Ishikawa (cell line): ENCODE data around the gene PTPN21.

Experiments used
- CEBPB ChIP-seq: IDR thresholded peaks from 2 replicates; pipeline ENCODE4 v1.6.1; 2012
- CREB1 ChIP-seq: IDR thresholded peaks from 2 replicates; pipeline ENCODE4 v1.6.1; 2012; ENCODE audit warnings: low read depth
- EGR1 ChIP-seq: IDR thresholded peaks from 2 replicates; pipeline ENCODE4 v1.6.1; 2012
- EP300 ChIP-seq: IDR thresholded peaks from 2 replicates; pipeline ENCODE4 v1.6.1; 2012; ENCODE audit warnings: borderline replicate concordance
- FOXM1 ChIP-seq: IDR thresholded peaks from 2 replicates; pipeline ENCODE4 v1.6.1; 2012; ENCODE audit warnings: low read depth, borderline replicate concordance
- MAX ChIP-seq: IDR thresholded peaks from 2 replicates; pipeline ENCODE4 v1.6.1; 2012
- NFIC ChIP-seq: IDR thresholded peaks from 2 replicates; pipeline ENCODE4 v1.6.1; 2012
- RAD21 ChIP-seq: IDR thresholded peaks from 2 replicates; pipeline ENCODE4 v1.6.1; 2012; ENCODE audit warnings: low read depth
- TAF1 ChIP-seq: IDR thresholded peaks from 2 replicates; pipeline ENCODE4 v1.6.1; 2012; ENCODE audit warnings: low read depth, mild to moderate bottlenecking
- TCF12 ChIP-seq: IDR thresholded peaks from 2 replicates; pipeline ENCODE4 v1.6.1; 2012; ENCODE audit warnings: low read depth
- TEAD4 ChIP-seq: IDR thresholded peaks from 2 replicates; pipeline ENCODE4 v1.6.1; 2012
- USF1 ChIP-seq: IDR thresholded peaks from 2 replicates; pipeline ENCODE4 v1.6.1; 2012
- YY1 ChIP-seq: IDR thresholded peaks from 2 replicates; pipeline ENCODE4 v1.6.1; 2012; ENCODE audit warnings: low read depth
- ZBTB7A ChIP-seq: IDR thresholded peaks from 2 replicates; pipeline ENCODE4 v1.6.1; 2012; ENCODE audit warnings: low read depth
- TF ChIP-seq, protein P1 (sequence below): IDR thresholded peaks from 2 replicates; pipeline ENCODE4 v1.6.1; 2012; ENCODE audit warnings: low read depth, mild to moderate bottlenecking

Gene PTPN21

DNA sequence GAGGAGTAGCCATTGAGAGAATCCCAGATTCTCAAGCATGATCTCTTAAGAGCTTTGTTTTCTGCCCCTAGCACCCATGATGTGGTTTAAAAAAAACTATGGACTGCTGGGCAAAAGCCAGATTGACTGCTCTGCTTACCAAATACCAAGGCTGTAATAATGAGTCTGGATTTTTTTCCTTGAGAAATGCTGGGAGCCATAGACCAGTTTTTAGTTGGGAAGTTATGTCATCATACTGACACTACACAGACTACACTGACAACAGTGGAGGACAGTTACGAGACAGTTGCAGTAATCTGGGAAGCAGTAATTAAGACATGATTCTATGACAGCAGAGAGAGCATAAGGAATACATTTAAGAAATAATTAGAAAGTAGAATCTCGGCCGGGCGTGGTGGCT lies 133.5 kb downstream of the PTPN21 start:
- TF ChIP-seq, protein P1, sequence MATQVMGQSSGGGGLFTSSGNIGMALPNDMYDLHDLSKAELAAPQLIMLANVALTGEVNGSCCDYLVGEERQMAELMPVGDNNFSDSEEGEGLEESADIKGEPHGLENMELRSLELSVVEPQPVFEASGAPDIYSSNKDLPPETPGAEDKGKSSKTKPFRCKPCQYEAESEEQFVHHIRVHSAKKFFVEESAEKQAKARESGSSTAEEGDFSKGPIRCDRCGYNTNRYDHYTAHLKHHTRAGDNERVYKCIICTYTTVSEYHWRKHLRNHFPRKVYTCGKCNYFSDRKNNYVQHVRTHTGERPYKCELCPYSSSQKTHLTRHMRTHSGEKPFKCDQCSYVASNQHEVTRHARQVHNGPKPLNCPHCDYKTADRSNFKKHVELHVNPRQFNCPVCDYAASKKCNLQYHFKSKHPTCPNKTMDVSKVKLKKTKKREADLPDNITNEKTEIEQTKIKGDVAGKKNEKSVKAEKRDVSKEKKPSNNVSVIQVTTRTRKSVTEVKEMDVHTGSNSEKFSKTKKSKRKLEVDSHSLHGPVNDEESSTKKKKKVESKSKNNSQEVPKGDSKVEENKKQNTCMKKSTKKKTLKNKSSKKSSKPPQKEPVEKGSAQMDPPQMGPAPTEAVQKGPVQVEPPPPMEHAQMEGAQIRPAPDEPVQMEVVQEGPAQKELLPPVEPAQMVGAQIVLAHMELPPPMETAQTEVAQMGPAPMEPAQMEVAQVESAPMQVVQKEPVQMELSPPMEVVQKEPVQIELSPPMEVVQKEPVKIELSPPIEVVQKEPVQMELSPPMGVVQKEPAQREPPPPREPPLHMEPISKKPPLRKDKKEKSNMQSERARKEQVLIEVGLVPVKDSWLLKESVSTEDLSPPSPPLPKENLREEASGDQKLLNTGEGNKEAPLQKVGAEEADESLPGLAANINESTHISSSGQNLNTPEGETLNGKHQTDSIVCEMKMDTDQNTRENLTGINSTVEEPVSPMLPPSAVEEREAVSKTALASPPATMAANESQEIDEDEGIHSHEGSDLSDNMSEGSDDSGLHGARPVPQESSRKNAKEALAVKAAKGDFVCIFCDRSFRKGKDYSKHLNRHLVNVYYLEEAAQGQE, result no peak
- TF ChIP-seq FOXM1 (no peak), ZBTB7A (no peak), EP300 (no peak), YY1 (no peak), TCF12 (no peak), NFIC (no peak), USF1 (no peak), EGR1 (no peak), MAX (no peak), CEBPB (no peak), CREB1 (no peak), RAD21 (no peak), TAF1 (no peak), TEAD4 (no peak)

GRCh38 chr14:88420187-88420586 lies 134.6 kb downstream of the PTPN21 start:
- TF ChIP-seq, protein P1, result no peak
- TF ChIP-seq NFIC, result no peak
- TF ChIP-seq CEBPB, result no peak
- TF ChIP-seq TEAD4, result no peak
- no peak for TF ChIP-seq FOXM1

- TF ChIP-seq CEBPB, result no peak
- no peak for TF ChIP-seq FOXM1
- no peak for TF ChIP-seq CREB1
- no peak for TF ChIP-seq NFIC
- no peak for TF ChIP-seq ZBTB7A
- TF ChIP-seq, protein P1, result no peak
- TF ChIP-seq EGR1, result no peak
- TF ChIP-seq EP300, result no peak
Observed at GRCh38 chr14:88417594-88417993, 137.2 kb downstream of the PTPN21 start.
